HG03159 (cell line): Measurements from ENCODE around the gene DAB2IP.

Experiments used
- ATAC-seq: cut with Tn5 transposase; IDR thresholded peaks from one replicate; pipeline ENCODE4 v1.9.1; 2021; ENCODE audit warnings: mild to moderate bottlenecking, moderate library complexity; ENCODE audit not compliant: unreplicated experiment

Gene DAB2IP

GRCh38 chr9:121700165-121700831, 48.9 kb downstream of the DAB2IP start:
- ATAC-seq = no peak

GRCh38 chr9:121700832-121701419, 49.5 kb downstream of the DAB2IP start:
- ATAC-seq = no peak

- no peak for ATAC-seq
These were observed 50.4 kb downstream of the DAB2IP start for GRCh38 chr9:121701736-121702261.

- no peak for ATAC-seq
These were observed 51.7 kb downstream of the DAB2IP start for GRCh38 chr9:121703014-121703734.

- ATAC-seq = no peak
These were observed 52.8 kb downstream of the DAB2IP start for GRCh38 chr9:121704281-121704680.

GRCh38 chr9:121706149-121706750, 54.8 kb downstream of the DAB2IP start:
- ATAC-seq = no peak

GRCh38 chr9:121707477-121708424, 56.3 kb downstream of the DAB2IP start:
- peak; percentile 88 for ATAC-seq

- ATAC-seq = no peak
These were observed 57.5 kb downstream of the DAB2IP start for GRCh38 chr9:121708768-121709488.

- no peak for ATAC-seq
These were observed 58.4 kb downstream of the DAB2IP start for GRCh38 chr9:121709798-121710197.

- ATAC-seq = no peak
These were observed 59.8 kb downstream of the DAB2IP start for GRCh38 chr9:121711281-121711680.

GRCh38 chr9:121711797-121712196, 60.4 kb downstream of the DAB2IP start:
- no peak for ATAC-seq

- no peak for ATAC-seq
These were observed 62.1 kb downstream of the DAB2IP start for GRCh38 chr9:121713400-121714070.

GRCh38 chr9:121714075-121714705, 62.8 kb downstream of the DAB2IP start:
- no peak for ATAC-seq

- no peak for ATAC-seq
These were observed 63.4 kb downstream of the DAB2IP start for GRCh38 chr9:121714873-121715272.

- no peak for ATAC-seq
These were observed 65.9 kb downstream of the DAB2IP start for GRCh38 chr9:121717141-121717991.

GRCh38 chr9:121718084-121718483, 66.7 kb downstream of the DAB2IP start:
- no peak for ATAC-seq

GRCh38 chr9:121718501-121718900, 67.1 kb downstream of the DAB2IP start:
- no peak for ATAC-seq
